SJCRH30 (cell line): ENCODE data around the gene AANAT. TPM values are rescaled to one million over a fixed set of nuclear protein-coding genes. Genes with fewer than 3 reads are reported as not detected.

Experiments
- DNase-seq, 2 experiments: peaks; one replicate each; pipeline ENCODE4 v3.0.0-alpha.2; 2015 to 2020
- H3K27ac ChIP-seq: fragments of 250-450 bp; sonication (Bioruptor Pico); 2 replicates; pipeline ENCODE4 v1.5.1; 2020; ENCODE audit warnings: mild to moderate bottlenecking, moderate library complexity
- H3K27me3 ChIP-seq: fragments of 250-450 bp; sonication (Bioruptor Pico); 2 replicates; pipeline ENCODE4 v1.5.1; 2020; ENCODE audit warnings: mild to moderate bottlenecking, moderate library complexity
- H3K36me3 ChIP-seq: fragments of 250-450 bp; sonication (Bioruptor Pico); 2 replicates; pipeline ENCODE4 v1.5.1; 2020; ENCODE audit warnings: mild to moderate bottlenecking, moderate library complexity
- H3K4me1 ChIP-seq: fragments of 250-450 bp; sonication (Bioruptor Pico); 2 replicates; pipeline ENCODE4 v1.5.1; 2020; ENCODE audit warnings: mild to moderate bottlenecking, moderate library complexity
- H3K4me3 ChIP-seq: fragments of 250-450 bp; sonication (Bioruptor Pico); 2 replicates; pipeline ENCODE4 v1.5.1; 2020; ENCODE audit warnings: mild to moderate bottlenecking, moderate library complexity
- H3K9me3 ChIP-seq: fragments of 250-450 bp; sonication (Bioruptor Pico); replicated peaks from 2 replicates; pipeline ENCODE4 v1.5.1; 2020; ENCODE audit warnings: mild to moderate bottlenecking, moderate library complexity
- total RNA-seq: library from RNA; depleted of rRNA; stranded (reverse); fragments of >200 nt; shearing (Covaris generic); gene quantifications from 2 replicates; pipeline ENCODE4 v1.2.3, GENCODE V29; 2014

The AANAT gene
- total RNA-seq, 1 experiment from 2014 or later, result 0.24 TPM

DNA sequence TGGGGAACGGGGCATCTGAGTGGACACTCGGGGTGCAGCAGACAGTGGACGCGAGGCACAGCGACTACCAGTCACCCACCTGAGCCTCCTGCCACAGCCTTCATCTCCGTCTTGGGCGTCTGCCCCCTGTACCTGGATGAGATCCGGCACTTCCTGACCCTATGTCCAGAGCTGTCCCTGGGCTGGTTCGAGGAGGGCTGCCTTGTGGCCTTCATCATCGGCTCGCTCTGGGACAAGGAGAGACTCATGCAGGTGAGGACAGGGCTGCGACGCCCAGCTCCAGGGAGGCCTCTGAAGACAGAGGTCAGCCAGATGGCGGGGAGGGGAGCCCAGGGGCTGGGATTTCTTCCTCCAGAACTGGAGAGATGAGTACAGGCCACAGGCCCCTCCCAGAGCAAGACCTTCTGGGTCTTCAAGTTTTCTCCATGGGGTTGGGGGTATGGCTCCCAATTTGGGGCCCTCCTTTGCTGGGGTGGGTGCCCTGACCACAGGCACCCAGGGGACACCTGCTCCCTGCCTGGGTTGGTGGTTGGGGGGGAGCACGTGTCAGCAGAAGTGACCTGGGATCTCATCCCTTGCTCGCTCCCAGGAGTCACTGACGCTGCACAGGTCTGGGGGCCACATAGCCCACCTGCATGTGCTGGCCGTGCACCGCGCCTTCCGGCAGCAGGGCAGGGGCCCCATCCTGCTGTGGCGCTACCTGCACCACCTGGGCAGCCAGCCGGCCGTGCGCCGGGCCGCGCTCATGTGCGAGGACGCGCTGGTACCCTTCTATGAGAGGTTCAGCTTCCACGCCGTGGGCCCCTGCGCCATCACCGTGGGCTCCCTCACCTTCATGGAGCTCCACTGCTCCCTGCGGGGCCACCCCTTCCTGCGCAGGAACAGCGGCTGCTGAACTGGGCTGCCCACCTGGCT is 1.9 kb downstream of the AANAT start:
- no peak overlapping the region for H3K4me3 ChIP-seq
- H3K36me3 ChIP-seq, result no peaks in the 10 kb centered on the region
- no peaks in the 10 kb centered on the region for H3K9me3 ChIP-seq
- DNase-seq, result no peak
- no peak overlapping the region for H3K27ac ChIP-seq
- H3K27me3 ChIP-seq, result peaks cover 8% of the 10 kb centered on the region; the same call in 1 of the 2 replicates
- H3K4me1 ChIP-seq, result peaks cover 23% of the 10 kb centered on the region

DNA sequence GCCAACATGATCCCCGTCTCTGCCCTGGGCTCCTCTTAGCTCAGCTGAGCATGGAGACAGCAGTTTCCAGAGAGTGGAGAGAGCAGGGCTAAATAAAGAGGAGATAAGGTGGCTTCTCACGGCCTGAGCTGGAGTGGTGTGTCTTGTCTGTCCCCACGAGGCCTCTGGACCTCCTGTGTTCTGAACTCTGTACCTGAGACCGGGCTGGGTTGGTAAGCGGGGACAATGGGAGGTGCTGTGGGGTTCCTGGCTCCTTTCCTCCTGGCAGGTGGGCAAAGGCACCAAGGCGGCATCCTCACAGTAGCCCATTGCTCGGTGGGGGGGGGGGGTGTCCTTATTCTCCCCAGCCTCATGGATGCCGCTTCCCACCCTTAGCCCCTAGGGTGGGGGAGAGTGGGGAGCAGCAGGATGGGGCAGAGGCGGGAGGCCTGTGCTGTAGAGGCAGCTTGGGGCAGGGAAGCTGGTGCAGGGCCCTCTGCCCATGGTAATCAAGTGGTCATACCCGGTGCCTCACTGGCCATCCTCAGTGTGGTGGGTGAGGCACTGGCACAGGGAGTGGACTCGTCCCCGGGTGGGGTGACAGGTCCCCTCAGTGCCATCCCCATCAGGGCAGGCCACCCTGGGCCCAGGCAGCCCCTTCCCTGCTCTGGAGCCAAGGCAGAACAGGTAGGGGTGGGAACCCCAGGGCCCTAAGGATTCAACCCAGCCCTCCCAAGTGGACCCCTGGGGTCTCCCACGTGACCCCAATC is 2.8 kb downstream of the AANAT start:
- Histone ChIP-seq H3K4me3 (no peak overlapping the region), H3K27me3 (peaks cover 8% of the 10 kb centered on the region; the same call in 1 of the 2 replicates), H3K9me3 (no peaks in the 10 kb centered on the region), H3K4me1 (peaks cover 23% of the 10 kb centered on the region), H3K27ac (no peak overlapping the region), H3K36me3 (no peaks in the 10 kb centered on the region)
- no peak for DNase-seq

DNA sequence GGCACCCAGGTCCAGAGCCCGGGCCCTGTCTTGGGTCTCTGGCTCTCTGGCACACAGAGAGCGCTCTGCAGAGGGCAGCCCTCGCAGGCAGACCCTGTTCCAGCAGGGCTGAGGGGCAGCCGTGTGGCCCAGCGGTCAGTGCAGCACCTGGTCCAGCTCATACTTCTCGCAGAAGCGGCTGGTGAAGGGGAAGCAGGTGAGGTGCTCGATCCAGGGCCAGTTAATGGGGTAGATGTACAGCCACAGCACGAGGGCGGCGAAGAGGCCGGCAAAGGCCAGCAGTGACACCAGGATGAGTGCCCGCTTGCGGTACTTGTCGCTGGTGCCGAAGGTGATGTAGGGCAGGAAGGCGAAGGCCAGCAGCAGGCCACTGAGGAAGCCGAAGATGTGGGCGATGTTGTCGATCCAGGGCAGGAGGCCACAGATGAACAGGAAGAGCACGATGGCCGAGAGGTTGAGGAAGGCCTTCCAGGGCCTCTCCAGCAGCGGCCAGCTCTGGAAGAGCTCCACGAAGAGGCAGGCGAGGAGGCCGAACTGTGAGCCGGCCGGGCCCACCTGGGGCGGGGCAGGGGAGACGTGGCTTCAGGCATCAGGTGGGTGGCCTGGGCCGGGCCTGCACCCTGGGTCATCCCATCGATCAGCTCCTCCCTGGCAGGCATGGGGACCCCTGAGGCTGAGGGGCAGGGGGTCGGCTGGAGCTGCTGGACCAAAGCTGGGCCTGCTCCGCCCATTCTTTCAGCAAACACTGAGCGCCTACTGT is 4.3 kb downstream of the AANAT start:
- Histone ChIP-seq H3K4me3 (no peak overlapping the region), H3K9me3 (no peaks in the 10 kb centered on the region)
- DNase-seq, result no peak

DNA sequence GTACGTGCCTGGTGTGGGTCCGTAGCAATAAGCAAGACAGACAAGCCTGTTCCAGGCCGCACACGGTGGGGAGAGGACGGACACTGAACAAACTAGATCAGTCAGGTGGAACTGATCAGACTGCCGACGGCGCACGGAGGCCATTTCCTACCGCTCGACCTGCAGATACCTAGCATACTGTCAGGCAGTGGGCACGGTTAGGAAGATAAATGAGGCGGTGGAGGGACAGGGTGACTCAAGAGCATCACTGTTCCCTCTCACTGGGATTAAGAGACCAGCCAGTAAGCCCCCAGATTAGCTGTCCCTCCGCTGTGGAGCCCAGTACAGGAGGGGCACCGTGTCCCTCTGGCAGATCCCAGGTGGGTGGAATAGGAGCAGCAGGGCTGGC is 4.8 kb downstream of the AANAT start:
- H3K4me1 ChIP-seq, result peaks cover 11% of the 10 kb centered on the region
- H3K9me3 ChIP-seq, result no peaks in the 10 kb centered on the region
- peaks cover 8% of the 10 kb centered on the region; the same call in 1 of the 2 replicates for H3K27me3 ChIP-seq
- no peaks in the 10 kb centered on the region for H3K36me3 ChIP-seq
- H3K27ac ChIP-seq, result no peak overlapping the region
- no peak for DNase-seq
- H3K4me3 ChIP-seq, result no peak overlapping the region

More for the DNA sequence above, 4.3 kb downstream of the AANAT start:
- peaks cover 8% of the 10 kb centered on the region; the same call in 1 of the 2 replicates for H3K27me3 ChIP-seq
- no peaks in the 10 kb centered on the region for H3K36me3 ChIP-seq
- H3K27ac ChIP-seq, result no peak overlapping the region
- peaks cover 17% of the 10 kb centered on the region for H3K4me1 ChIP-seq

DNA sequence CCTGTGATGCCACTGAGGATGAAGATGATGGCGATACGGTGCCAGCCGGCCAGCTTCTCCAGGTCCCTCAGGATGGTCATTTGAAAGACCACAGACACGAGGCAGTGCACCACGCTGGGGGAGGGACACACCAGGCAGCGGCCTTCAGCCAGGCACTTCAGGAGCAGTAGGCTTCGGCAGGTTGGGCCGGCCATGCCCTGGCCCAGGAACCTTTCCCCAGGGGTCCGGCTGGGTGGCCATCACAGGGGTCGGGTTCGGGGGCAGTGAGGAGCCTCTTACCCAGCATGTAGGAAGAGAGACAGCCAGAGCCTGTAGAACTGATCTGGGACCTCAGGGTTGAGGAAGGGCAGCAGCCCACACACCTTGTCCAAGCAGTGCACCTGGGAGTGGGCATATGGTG is 5.3 kb downstream of the AANAT start:
- peaks cover 6% of the 10 kb centered on the region for H3K4me1 ChIP-seq
- no peak overlapping the region for H3K4me3 ChIP-seq
- no peaks in the 10 kb centered on the region for H3K9me3 ChIP-seq
- H3K27me3 ChIP-seq, result peaks cover 8% of the 10 kb centered on the region; the same call in 1 of the 2 replicates
- H3K36me3 ChIP-seq, result no peaks in the 10 kb centered on the region
- no peak overlapping the region for H3K27ac ChIP-seq
- DNase-seq, result no peak

DNA sequence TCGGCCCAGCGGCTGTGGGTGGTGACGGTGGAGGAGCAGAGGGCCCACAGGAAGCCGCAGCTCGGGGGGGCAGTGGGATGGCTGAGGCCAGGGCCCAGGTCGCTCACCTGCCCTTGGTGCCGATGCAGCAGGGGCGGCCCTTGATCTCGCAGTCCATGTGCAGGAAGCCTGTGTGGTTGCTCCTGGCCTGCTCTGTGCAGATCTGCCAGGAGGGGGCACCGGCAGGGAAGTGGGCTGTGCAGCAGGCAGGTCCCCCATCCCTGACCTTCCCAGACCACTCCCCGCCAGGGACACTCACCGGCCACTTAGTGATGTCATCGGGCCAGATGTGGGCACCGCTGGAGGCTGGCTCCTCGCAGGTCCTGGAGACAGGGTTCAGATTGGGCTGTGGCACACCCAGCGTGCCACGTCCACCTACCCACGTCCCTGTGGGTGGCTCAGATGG is 6.2 kb downstream of the AANAT start:
- no peaks in the 10 kb centered on the region for H3K9me3 ChIP-seq
- H3K4me3 ChIP-seq, result no peak overlapping the region
- no peaks in the 10 kb centered on the region for H3K36me3 ChIP-seq
- peaks cover 3% of the 10 kb centered on the region; the same call in 1 of the 2 replicates for H3K27me3 ChIP-seq
- H3K4me1 ChIP-seq, result no peaks in the 10 kb centered on the region
- no peak overlapping the region for H3K27ac ChIP-seq
- peak in 1 of 2 experiments; percentile 42 for DNase-seq

DNA sequence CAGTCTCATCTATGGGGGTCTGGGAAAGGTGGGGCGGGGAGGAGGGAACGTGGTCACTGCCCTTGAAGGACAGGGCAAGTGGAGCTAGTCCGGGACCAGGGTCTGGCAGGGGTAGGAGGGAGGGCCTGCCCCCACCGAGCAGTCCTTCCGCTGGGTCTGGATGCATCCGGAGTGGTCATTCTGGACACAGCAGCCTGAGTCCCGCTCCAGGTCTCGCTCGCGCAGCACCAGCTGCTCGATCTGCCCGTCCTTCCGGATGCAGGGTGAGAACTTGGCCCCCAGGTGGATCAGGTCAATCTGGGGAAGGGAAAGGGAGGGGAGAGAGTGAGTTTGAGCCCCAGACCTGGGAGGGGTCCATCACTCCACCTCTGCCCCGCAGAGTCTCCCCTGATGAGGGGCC is 6.8 kb downstream of the AANAT start:
- no peaks in the 10 kb centered on the region for H3K4me1 ChIP-seq
- no peak for DNase-seq
- no peak overlapping the region for H3K27ac ChIP-seq
- no peaks in the 10 kb centered on the region for H3K9me3 ChIP-seq
- peaks cover 3% of the 10 kb centered on the region; the same call in 1 of the 2 replicates for H3K27me3 ChIP-seq
- no peak overlapping the region for H3K4me3 ChIP-seq
- H3K36me3 ChIP-seq, result no peaks in the 10 kb centered on the region

DNA sequence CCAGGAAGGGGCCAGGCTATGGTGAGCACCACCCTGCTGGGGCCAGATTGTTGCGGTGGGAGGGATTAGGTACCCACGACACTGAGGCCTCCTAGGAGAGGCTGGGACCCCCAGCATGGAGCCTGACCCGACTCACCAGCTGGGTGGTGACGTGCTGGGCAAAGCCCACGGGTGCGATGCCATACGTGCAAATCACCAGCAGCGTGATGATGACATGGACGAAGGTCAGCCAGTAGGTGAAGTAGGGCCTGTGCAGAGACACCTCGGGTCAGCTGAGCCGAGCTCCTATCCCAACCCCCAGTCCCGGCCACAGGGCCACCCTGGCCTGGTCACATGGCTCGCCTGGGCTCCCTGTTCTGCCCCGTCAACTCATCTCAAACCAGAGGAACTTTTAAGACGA is 7.5 kb downstream of the AANAT start:
- Histone ChIP-seq H3K27me3 (peaks cover 3% of the 10 kb centered on the region; the same call in 1 of the 2 replicates), H3K4me1 (no peaks in the 10 kb centered on the region), H3K4me3 (no peak overlapping the region), H3K9me3 (no peaks in the 10 kb centered on the region), H3K36me3 (no peaks in the 10 kb centered on the region), H3K27ac (no peak overlapping the region)
- DNase-seq, result no peak

DNA sequence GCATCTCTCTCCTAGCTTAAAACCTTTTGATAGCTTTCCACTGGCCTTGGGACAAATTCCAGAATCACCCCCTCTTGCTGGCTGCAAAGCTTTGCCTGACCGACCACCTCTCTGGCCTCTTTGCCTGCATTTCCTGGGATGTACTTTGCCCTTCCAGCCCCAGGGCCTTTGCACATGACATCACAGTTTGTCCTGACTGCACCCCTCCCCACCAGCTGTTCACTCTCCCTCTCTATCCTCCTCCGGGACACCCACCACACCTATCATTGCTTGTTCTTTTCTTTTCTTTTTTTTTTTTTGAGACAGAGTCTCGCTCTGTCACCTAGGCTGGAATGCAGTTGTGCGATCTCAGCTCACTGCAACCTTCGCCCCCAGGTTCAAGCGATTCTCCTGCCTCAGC is 7.9 kb downstream of the AANAT start:
- Histone ChIP-seq H3K9me3 (no peaks in the 10 kb centered on the region), H3K27ac (no peak overlapping the region), H3K4me3 (no peak overlapping the region), H3K27me3 (peaks cover 3% of the 10 kb centered on the region; the same call in 1 of the 2 replicates), H3K4me1 (peaks cover 2% of the 10 kb centered on the region; the same call in 1 of the 2 replicates), H3K36me3 (no peaks in the 10 kb centered on the region)
- DNase-seq, result no peak

DNA sequence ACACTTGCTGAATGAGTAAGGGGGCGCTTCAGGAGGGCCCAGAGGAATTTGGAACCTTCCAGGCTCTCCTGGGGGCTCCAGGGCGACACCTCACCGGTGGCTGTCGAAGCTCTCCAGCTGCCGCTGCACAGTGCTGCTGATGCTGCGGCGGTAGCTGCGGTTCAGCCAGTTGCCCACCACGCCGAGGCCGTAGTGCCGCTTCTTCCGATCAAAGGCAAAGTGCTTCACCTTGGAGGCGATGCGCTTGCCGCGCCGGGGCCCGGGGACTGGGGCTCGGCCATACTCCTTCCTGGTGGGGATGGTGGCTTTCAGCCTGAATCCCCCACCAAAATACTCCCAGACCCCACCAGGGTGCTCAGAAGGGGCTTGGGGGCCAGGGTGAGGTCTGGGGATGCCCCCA is 9.3 kb downstream of the AANAT start:
- Histone ChIP-seq H3K9me3 (no peaks in the 10 kb centered on the region), H3K36me3 (no peaks in the 10 kb centered on the region), H3K4me1 (peaks cover 10% of the 10 kb centered on the region; the same call in 1 of the 2 replicates), H3K27me3 (peaks cover under 1% of the 10 kb centered on the region; the same call in 1 of the 2 replicates), H3K4me3 (no peak overlapping the region), H3K27ac (no peak overlapping the region)
- no peak for DNase-seq

DNA sequence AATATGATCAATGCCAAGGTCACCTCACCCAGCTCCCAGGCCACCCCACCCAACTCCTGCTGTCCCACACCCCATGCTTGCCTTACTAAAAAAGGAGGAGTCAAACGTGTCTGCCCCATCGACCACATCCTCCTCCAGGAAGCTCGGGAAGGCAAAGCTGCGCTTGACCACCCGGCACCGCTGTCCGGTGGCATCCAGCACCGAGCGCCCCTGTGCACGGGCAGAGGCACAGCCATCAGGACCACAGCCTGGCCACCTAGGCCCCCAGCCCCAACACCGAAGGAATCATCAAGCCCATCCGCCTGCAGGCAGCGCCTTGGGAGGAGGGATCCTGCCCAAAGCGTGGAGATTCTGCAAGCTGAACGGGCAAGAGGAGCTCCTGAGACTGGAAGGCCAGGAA is 10.2 kb downstream of the AANAT start:
- Histone ChIP-seq H3K9me3 (no peaks in the 10 kb centered on the region), H3K36me3 (no peaks in the 10 kb centered on the region), H3K27me3 (no peaks in the 10 kb centered on the region), H3K27ac (no peak overlapping the region), H3K4me3 (no peak overlapping the region), H3K4me1 (peaks cover 10% of the 10 kb centered on the region; the same call in 1 of the 2 replicates)
- DNase-seq, result no peak

DNA sequence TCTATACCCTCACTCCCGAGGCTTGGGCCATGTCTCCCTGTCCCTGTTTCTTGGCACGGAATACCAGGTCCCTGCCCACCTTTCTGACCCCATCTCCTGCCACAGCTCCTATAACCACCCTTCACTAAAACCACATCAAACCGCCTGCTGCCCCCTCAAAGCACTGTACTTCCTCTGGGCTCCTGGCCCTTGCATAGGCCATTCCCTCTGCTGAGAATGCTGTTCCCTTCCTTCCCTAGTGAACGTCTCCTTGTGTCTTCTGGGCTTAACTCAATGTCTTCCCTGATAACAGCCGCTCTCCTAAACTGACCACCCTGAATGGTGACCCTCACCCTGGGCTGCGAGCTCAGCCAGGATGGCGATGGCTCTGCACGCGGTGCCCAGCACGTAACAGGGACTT is 10.7 kb downstream of the AANAT start:
- no peak overlapping the region for H3K4me3 ChIP-seq
- no peaks in the 10 kb centered on the region for H3K9me3 ChIP-seq
- H3K27me3 ChIP-seq, result no peaks in the 10 kb centered on the region
- no peaks in the 10 kb centered on the region for H3K36me3 ChIP-seq
- H3K4me1 ChIP-seq, result peaks cover 10% of the 10 kb centered on the region; the same call in 1 of the 2 replicates
- H3K27ac ChIP-seq, result no peak overlapping the region
- DNase-seq, result no peak

DNA sequence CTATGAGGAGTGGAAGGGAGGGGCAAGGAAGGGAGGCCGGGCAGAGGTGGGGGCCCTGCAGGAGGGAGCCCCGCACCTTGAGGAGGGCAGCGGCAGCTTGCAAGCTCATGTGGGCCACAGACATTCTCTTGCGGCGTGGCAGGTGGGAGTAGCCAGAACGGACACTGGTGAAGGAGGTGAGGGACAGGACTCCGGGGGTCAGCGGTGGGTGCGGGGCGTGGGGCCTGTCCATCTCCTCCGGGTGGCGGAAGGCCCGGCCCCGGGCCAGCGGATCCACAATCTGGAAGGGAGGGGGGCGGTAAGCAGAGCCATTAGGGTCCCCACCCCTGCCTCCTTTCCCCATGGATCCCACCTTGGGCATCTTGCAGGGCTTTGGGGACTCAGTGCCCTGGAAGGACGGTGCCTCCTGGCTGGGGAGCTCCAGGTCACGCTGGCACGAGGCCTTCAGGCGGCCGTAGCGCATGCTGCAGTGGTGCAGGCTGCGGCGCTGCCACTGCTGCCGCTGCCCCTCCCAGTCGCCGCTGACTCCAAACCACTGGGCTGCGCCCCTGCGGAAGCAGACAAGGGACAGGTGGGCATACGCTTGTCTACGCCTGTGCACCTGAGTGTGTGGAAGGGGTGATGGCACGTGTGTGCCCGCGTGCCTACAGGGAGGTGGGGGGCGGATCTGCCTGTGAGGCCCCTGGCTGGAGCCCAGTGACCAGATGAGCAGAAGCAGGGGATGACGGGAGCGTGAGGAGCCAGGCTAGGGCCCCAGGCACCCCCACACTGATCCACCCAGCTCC is 11.5 kb downstream of the AANAT start:
- no peak overlapping the region for H3K27ac ChIP-seq
- H3K4me1 ChIP-seq, result peaks cover 10% of the 10 kb centered on the region; the same call in 1 of the 2 replicates
- no peaks in the 10 kb centered on the region for H3K9me3 ChIP-seq
- H3K27me3 ChIP-seq, result no peaks in the 10 kb centered on the region
- no peak overlapping the region for H3K4me3 ChIP-seq
- DNase-seq, result no peak
- H3K36me3 ChIP-seq, result no peaks in the 10 kb centered on the region
